HepG2 (cell line): ENCODE measurements around the gene SEC11A.

Source experiments
- BCL3 ChIP-seq: sonication (generic); formaldehyde crosslinking; IDR thresholded peaks from 2 replicates; pipeline ENCODE4 v1.5.1; 2020; ENCODE audit warnings: mild to moderate bottlenecking, missing genetic modification reagents, moderate library complexity
- CTCF ChIP-seq: sonication (generic); formaldehyde crosslinking; IDR thresholded peaks from 2 replicates; pipeline ENCODE4 v1.5.0; 2020; ENCODE audit warnings: mild to moderate bottlenecking, missing genetic modification reagents, moderate library complexity
- EP300 ChIP-seq, 3 experiments: sonication (generic) in 1 of 3; formaldehyde crosslinking in 1 of 3; IDR thresholded peaks; 2 replicates each; pipeline versions ENCODE4 v1.5.1 to v1.6.1; 2011 to 2020; ENCODE audit warnings: low read depth in 2 of 3, low read length in 2 of 3, borderline replicate concordance in 1 of 3, improper control_type of control experiment in 1 of 3, mild to moderate bottlenecking in 1 of 3, missing genetic modification reagents in 1 of 3, moderate library complexity in 1 of 3
- ESRRA ChIP-seq: sonication (generic); formaldehyde crosslinking; IDR thresholded peaks from 2 replicates; pipeline ENCODE4 v1.5.1; 2020; ENCODE audit warnings: mild to moderate bottlenecking, low read depth, missing genetic modification reagents
- ETV6 ChIP-seq: sonication (generic); formaldehyde crosslinking; conservative IDR thresholded peaks from 2 replicates; pipeline ENCODE4 v1.4.0; 2020; ENCODE audit warnings: missing genetic modification reagents
- MAZ ChIP-seq, 2 experiments: sonication (generic) in 1 of 2; formaldehyde crosslinking in 1 of 2; IDR thresholded peaks; 2 replicates each; pipeline versions ENCODE4 v1.5.0 to v1.6.1; 2012 to 2020; ENCODE audit warnings: low read depth in 2 of 2, mild to moderate bottlenecking in 2 of 2, borderline replicate concordance in 1 of 2, improper control_type of control experiment in 1 of 2, low read length in 1 of 2, missing genetic modification reagents in 1 of 2, moderate library complexity in 1 of 2
- MIER3 ChIP-seq: IDR thresholded peaks from 2 replicates; pipeline ENCODE4 v1.6.1; 2016; ENCODE audit warnings: missing compliant biosample characterization, borderline replicate concordance
- NR3C1 ChIP-seq: sonication (generic); formaldehyde crosslinking; IDR thresholded peaks from 2 replicates; pipeline ENCODE4 v1.4.0; 2020; ENCODE audit warnings: missing genetic modification reagents
- SRF ChIP-seq: IDR thresholded peaks from 2 replicates; pipeline ENCODE4 v1.6.1; 2011; ENCODE audit warnings: mild to moderate bottlenecking, low read depth, low read length, moderate library complexity
- UBTF ChIP-seq: sonication (generic); formaldehyde crosslinking; IDR thresholded peaks from 2 replicates; pipeline ENCODE4 v1.4.0; 2020; ENCODE audit warnings: mild to moderate bottlenecking, missing genetic modification reagents
- ZNF746 ChIP-seq: sonication (generic); formaldehyde crosslinking; IDR thresholded peaks from 2 replicates; pipeline ENCODE4 v1.8.0; 2022; ENCODE audit warnings: mild to moderate bottlenecking, missing genetic modification reagents
- ZSCAN29 ChIP-seq: sonication (generic); formaldehyde crosslinking; conservative IDR thresholded peaks from 2 replicates; pipeline ENCODE4 v1.4.0; 2020; ENCODE audit warnings: mild to moderate bottlenecking, missing genetic modification reagents

- TF ChIP-seq EP300 (IDR thresholded peaks at IDR 0.05; ENCODE audit: low read depth in 2 of 2, low read length in 2 of 2) (no peak), EP300 (CRISPR knock-in tag; IDR thresholded peaks at IDR 0.05; ENCODE audit: borderline replicate concordance) (no peak), ZNF746 (CRISPR knock-in tag) (no peak), BCL3 (CRISPR knock-in tag) (no peak), CTCF (CRISPR knock-in tag) (no peak), ZSCAN29 (CRISPR knock-in tag) (no peak), MIER3 (CRISPR knock-in tag) (no peak), UBTF (CRISPR knock-in tag) (no peak), ESRRA (CRISPR knock-in tag) (no peak), NR3C1 (CRISPR knock-in tag) (no peak), SRF (no peak), MAZ (IDR thresholded peaks at IDR 0.05; ENCODE audit: borderline replicate concordance, low read depth, low read length) (no peak), MAZ (CRISPR knock-in tag; IDR thresholded peaks at IDR 0.05; ENCODE audit: low read depth) (no peak), ETV6 (no peak)
Observed at GRCh38 chr15:84653584-84653909, 62.4 kb downstream of the SEC11A start.
